Activated gamma-delta T cell treated with anti-CD3 and anti-CD28 coated beads, Interleukin-2, amount 50 U/mL, for 16 hours (primary cell): ENCODE measurements around the gene ACSL5.

Experiments used
- DNase-seq: peaks from one replicate; pipeline ENCODE4 v3.0.0-alpha.2; 2020; ENCODE audit warnings: low read depth

ACSL5 gene

GRCh38 chr10:112373912-112374338 lies at the start of gene ACSL5:
ACSL5 (plus strand) TSS chr10:112374116; CDS start chr10:112394947, 20,831 bp downstream.
- DNase-seq = no peak

- no peak for DNase-seq
These were observed 46.2 kb upstream of the ACSL5 start for GRCh38 chr10:112327678-112328077.

GRCh38 chr10:112330162-112330561 lies 43.8 kb upstream of the ACSL5 start:
- no peak for DNase-seq

- no peak for DNase-seq
These were observed 43.2 kb upstream of the ACSL5 start for GRCh38 chr10:112330607-112331160.

GRCh38 chr10:112332022-112332421 lies 41.9 kb upstream of the ACSL5 start:
- DNase-seq = no peak

- no peak for DNase-seq
These were observed 41.2 kb upstream of the ACSL5 start for GRCh38 chr10:112332509-112333228.

GRCh38 chr10:112333452-112333851 lies 40.5 kb upstream of the ACSL5 start:
- no peak for DNase-seq

- DNase-seq = no peak
These were observed 38.6 kb upstream of the ACSL5 start for GRCh38 chr10:112335111-112335867.

- DNase-seq = no peak
These were observed 38.0 kb upstream of the ACSL5 start for GRCh38 chr10:112335868-112336265.

GRCh38 chr10:112336556-112337201 lies 37.2 kb upstream of the ACSL5 start:
- DNase-seq = no peak

GRCh38 chr10:112338957-112339356 lies 35.0 kb upstream of the ACSL5 start:
- no peak for DNase-seq

GRCh38 chr10:112340601-112341000 lies 33.3 kb upstream of the ACSL5 start:
- no peak for DNase-seq

- no peak for DNase-seq
These were observed 30.7 kb upstream of the ACSL5 start for GRCh38 chr10:112343056-112343806.

GRCh38 chr10:112344261-112344660 lies 29.7 kb upstream of the ACSL5 start:
- DNase-seq = no peak

GRCh38 chr10:112345202-112345601 lies 28.7 kb upstream of the ACSL5 start:
- no peak for DNase-seq

GRCh38 chr10:112345743-112346142 lies 28.2 kb upstream of the ACSL5 start:
- DNase-seq = no peak

GRCh38 chr10:112346774-112347173 lies 27.1 kb upstream of the ACSL5 start:
- no peak for DNase-seq

- no peak for DNase-seq
These were observed 25.9 kb upstream of the ACSL5 start for GRCh38 chr10:112347709-112348671.

- no peak for DNase-seq
These were observed 25.2 kb upstream of the ACSL5 start for GRCh38 chr10:112348759-112349158.

- DNase-seq = no peak
These were observed 24.3 kb upstream of the ACSL5 start for GRCh38 chr10:112349521-112350085.
